A549 (cell line): Measurements from ENCODE around the gene DPF1.

Source experiments
- BHLHE40 ChIP-seq: IDR thresholded peaks from 2 replicates; pipeline ENCODE4 v1.6.1; 2012; ENCODE audit warnings: low read depth, low read length, inconsistent platforms
- CEBPB ChIP-seq, 2 experiments: fragments of >200 bp in 1 of 2; sonication (Bioruptor Twin) in 1 of 2; formaldehyde crosslinking in 1 of 2; IDR thresholded peaks; 2 replicates each; pipeline ENCODE4 v1.6.1; 2012 to 2016
- CHD2 ChIP-seq: fragments of 150-350 bp; IDR thresholded peaks from 2 replicates; pipeline ENCODE4 v1.6.1; 2014; ENCODE audit warnings: low read length; ENCODE audit not compliant: partially characterized antibody
- CHD4 ChIP-seq: fragments of 200-600 bp; sonication (generic); IDR thresholded peaks from 2 replicates; pipeline ENCODE4 v1.6.1; 2016; ENCODE audit warnings: antibody characterized with exemption, mild to moderate bottlenecking, borderline replicate concordance
- CTCF ChIP-seq: fragments of >200 bp; sonication (Bioruptor Twin); formaldehyde crosslinking; IDR thresholded peaks from 3 replicates; pipeline ENCODE4 v1.5.1; 2016
- EP300 ChIP-seq, 2 experiments: fragments of >200 bp; sonication (Bioruptor Twin); formaldehyde crosslinking; IDR thresholded peaks; 2 replicates in 1 of 2; 3 replicates in 1 of 2; pipeline ENCODE4 v1.6.1; 2016 to 2017
- MAX ChIP-seq: IDR thresholded peaks from 2 replicates; pipeline ENCODE4 v1.6.1; 2012
- PBX3 ChIP-seq: IDR thresholded peaks from 2 replicates; pipeline ENCODE4 v1.6.1; 2012
- POLR2A ChIP-seq: IDR thresholded peaks from 2 replicates; pipeline ENCODE4 v1.6.1; 2012; ENCODE audit warnings: mild to moderate bottlenecking, low read length
- RAD21 ChIP-seq, 2 experiments: fragments of >200 bp in 1 of 2; sonication (Bioruptor Twin) in 1 of 2; formaldehyde crosslinking in 1 of 2; IDR thresholded peaks in 1 of 2; conservative IDR thresholded peaks in 1 of 2; 2 replicates in 1 of 2; 3 replicates in 1 of 2; pipeline ENCODE4 v1.6.1; 2012 to 2018; ENCODE audit warnings: inconsistent platforms in 1 of 2
- TP53 ChIP-seq: fragments of 250-450 bp; sonication (Bioruptor Pico); IDR thresholded peaks from 2 replicates; pipeline ENCODE4 v1.5.0; 2021; ENCODE audit warnings: mild to moderate bottlenecking, moderate library complexity
- USF2 ChIP-seq: fragments of 450-650 bp; IDR thresholded peaks from 2 replicates; pipeline ENCODE4 v1.6.1; 2014; ENCODE audit warnings: antibody characterized with exemption
- ZFP36 ChIP-seq: fragments of 450-650 bp; IDR thresholded peaks from 2 replicates; pipeline ENCODE4 v1.6.1; 2014; ENCODE audit warnings: borderline replicate concordance; ENCODE audit not compliant: partially characterized antibody

GRCh38 chr19:38172001-38172400 is 52.0 kb downstream of the DPF1 start:
- TF ChIP-seq CTCF (no peak), ZFP36 (no peak), RAD21 (conservative IDR thresholded peaks at IDR 0.05 in 1 of 2, IDR thresholded peaks at IDR 0.05 in 1 of 2) (no peak), POLR2A (no peak), MAX (no peak), PBX3 (no peak), CEBPB (IDR thresholded peaks at IDR 0.05) (no peak), EP300 (IDR thresholded peaks at IDR 0.05) (no peak), BHLHE40 (no peak), CHD2 (no peak), USF2 (no peak), TP53 (CRISPR knock-in tag) (no peak), CHD4 (no peak)
